ENCODE results near the gene UQCC5.

DNA sequence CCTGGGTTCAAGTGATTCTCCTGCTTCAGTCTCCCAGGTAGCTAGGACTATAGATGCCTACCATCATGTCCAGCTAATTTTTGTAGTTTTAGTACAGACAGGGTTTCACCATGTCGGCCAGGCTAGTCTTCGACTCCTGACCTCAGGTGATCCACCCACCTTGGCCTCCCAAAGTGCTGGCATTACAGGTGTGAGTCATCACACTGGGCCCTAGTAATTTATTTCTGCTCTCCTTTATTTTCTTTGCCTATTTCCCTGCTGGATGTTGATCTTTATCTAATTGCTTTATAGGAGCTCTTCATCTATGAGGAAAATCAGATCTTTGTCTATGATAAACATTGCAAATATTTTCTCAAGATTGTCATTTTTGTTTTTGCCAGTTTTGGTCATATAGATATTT lies 31.7 kb downstream of the UQCC5 start:
- no peak for TF ChIP-seq SP1 (IDR thresholded peaks at IDR 0.05)
- TF ChIP-seq ELF4 (IDR thresholded peaks at IDR 0.05): no peak
